H54 (cell line): ENCODE data around the gene TAS2R10.
"Not testable (repeated sequence)": the region's sequence is repeated elsewhere in the genome, so short reads cannot be mapped to it uniquely, and the experiment has no call there.

ENCODE experiments used
- DNase-seq: peaks from one replicate; pipeline ENCODE4 v3.0.0; 2011; ENCODE audit warnings: low spot score, mixed read lengths; ENCODE audit not compliant: insufficient read length
- FAIRE-seq: peaks from 3 replicates; lab custom pipeline; 2011; peaks lifted over from hg19 to GRCh38; lab: Jason Lieb, UNC
- POLR2A ChIP-seq: IDR thresholded peaks from 2 replicates; pipeline ENCODE4 v1.6.1; 2011; ENCODE audit warnings: low read depth, mild to moderate bottlenecking, low read length

Gene TAS2R10

GRCh38 chr12:10810068-10810467 lies 16.1 kb downstream of the TAS2R10 start, which contains the start of gene TAS2R9:
TSS of gene TAS2R9 (minus strand) at chr12:10810168. CDS start at chr12:10810075, 93 bp downstream.
- DNase-seq (no peak), FAIRE-seq (no peak)
- TF ChIP-seq POLR2A = no peak

GRCh38 chr12:10807186-10807585 lies 19.0 kb downstream of the TAS2R10 start, which contains the start of gene TAS2R8:
TSS of gene TAS2R8 (minus strand) at chr12:10807286. CDS start at chr12:10806980, 306 bp downstream.
- DNase-seq = no peak
- no peak for FAIRE-seq
- no peak for TF ChIP-seq POLR2A

GRCh38 chr12:10802587-10802986 lies 23.6 kb downstream of the TAS2R10 start, which contains the start of gene TAS2R7:
TSS of gene TAS2R7 (minus strand) at chr12:10802627. CDS start at chr12:10802570, 57 bp downstream.
- DNase-seq = no peak
- FAIRE-seq = no peak
- no peak for TF ChIP-seq POLR2A

GRCh38 chr12:10801741-10802140 lies 24.4 kb downstream of the TAS2R10 start:
- FAIRE-seq = no peak
- TF ChIP-seq POLR2A = no peak
- no peak for DNase-seq

GRCh38 chr12:10794222-10794621 lies 31.9 kb downstream of the TAS2R10 start:
- no peak for DNase-seq
- FAIRE-seq = no peak

GRCh38 chr12:10791769-10792168 lies 34.4 kb downstream of the TAS2R10 start:
- not testable (repeated sequence) for DNase-seq, FAIRE-seq

More at GRCh38 chr12:10794222-10794621, 31.9 kb downstream of the TAS2R10 start:
- TF ChIP-seq POLR2A = no peak

- DNase-seq = no peak
- FAIRE-seq = no peak
- no peak for TF ChIP-seq POLR2A
Measured at GRCh38 chr12:10783252-10783651, 42.9 kb downstream of the TAS2R10 start.

- no peak for TF ChIP-seq POLR2A
- no peak for FAIRE-seq
- no peak for DNase-seq
Measured at GRCh38 chr12:10779103-10779502, 47.1 kb downstream of the TAS2R10 start.
